Ovary (tissue), 3 donors: ENCODE measurements around the gene SLC44A1.

Experiments
- EP300 ChIP-seq: sonication (generic); formaldehyde crosslinking; IDR thresholded peaks from one replicate; pipeline ENCODE4 v1.6.1; 2017; ENCODE audit warnings: antibody characterized with exemption
- POLR2A ChIP-seq: fragments of 450-650 bp; IDR thresholded peaks from one replicate; pipeline ENCODE4 v1.6.1; 2017; ENCODE audit warnings: antibody characterized with exemption, mild to moderate bottlenecking, moderate library complexity
- TF ChIP-seq, protein P1 (sequence below), 3 donors: fragments of 450-650 bp in 2 of 3; fragments of 200-600 bp in 1 of 3; IDR thresholded peaks; one replicate each; pipeline versions ENCODE4 v1.5.1 to v1.8.0; 2016 to 2022; ENCODE audit warnings: antibody characterized with exemption in 3 of 3, mild to moderate bottlenecking in 1 of 3
- donor health status: DM: no; HTN: no; CAD: no.

DNA sequence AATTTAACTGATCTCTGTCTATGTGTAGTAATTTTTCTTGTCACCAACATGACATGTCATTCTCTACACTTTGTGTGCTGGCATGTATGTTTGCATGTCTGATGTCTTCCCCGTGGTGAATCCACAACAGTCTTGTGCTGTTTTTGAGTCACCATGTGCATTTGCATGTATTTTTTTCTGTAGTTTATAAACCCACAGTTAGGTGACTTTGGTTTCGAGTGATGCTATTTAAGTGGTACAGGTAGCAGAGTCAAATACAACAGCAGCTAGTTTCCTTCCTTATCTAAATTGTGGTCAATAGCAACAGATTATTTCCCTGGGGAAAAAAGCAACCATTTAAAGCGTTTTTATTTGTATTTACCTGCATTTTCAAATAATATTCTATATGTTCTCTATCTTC lies 113.5 kb downstream of the SLC44A1 start:
- TF ChIP-seq, protein P1, sequence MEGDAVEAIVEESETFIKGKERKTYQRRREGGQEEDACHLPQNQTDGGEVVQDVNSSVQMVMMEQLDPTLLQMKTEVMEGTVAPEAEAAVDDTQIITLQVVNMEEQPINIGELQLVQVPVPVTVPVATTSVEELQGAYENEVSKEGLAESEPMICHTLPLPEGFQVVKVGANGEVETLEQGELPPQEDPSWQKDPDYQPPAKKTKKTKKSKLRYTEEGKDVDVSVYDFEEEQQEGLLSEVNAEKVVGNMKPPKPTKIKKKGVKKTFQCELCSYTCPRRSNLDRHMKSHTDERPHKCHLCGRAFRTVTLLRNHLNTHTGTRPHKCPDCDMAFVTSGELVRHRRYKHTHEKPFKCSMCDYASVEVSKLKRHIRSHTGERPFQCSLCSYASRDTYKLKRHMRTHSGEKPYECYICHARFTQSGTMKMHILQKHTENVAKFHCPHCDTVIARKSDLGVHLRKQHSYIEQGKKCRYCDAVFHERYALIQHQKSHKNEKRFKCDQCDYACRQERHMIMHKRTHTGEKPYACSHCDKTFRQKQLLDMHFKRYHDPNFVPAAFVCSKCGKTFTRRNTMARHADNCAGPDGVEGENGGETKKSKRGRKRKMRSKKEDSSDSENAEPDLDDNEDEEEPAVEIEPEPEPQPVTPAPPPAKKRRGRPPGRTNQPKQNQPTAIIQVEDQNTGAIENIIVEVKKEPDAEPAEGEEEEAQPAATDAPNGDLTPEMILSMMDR (IDR thresholded peaks at IDR 0.05) = no peak
- TF ChIP-seq POLR2A (no peak), EP300 (no peak)
